ENCODE measurements around the gene KCTD5.
"Not testable (repeated sequence)": the region's sequence is repeated elsewhere in the genome, so short reads cannot be mapped to it uniquely, and the experiment has no call there.

Gene KCTD5

GRCh38 chr16:2710021-2710710, 27.8 kb downstream of the KCTD5 start:
- no peak for DNase-seq (ENCODE audit: low spot score)

- no peak for DNase-seq (ENCODE audit: low spot score)
Observed at GRCh38 chr16:2710711-2711231, 28.4 kb downstream of the KCTD5 start.

GRCh38 chr16:2711370-2712062, 29.2 kb downstream of the KCTD5 start:
- no peak for DNase-seq (ENCODE audit: low spot score)

GRCh38 chr16:2712063-2712441, 29.7 kb downstream of the KCTD5 start:
- DNase-seq (ENCODE audit: low spot score): no peak

GRCh38 chr16:2712546-2712945, 30.2 kb downstream of the KCTD5 start:
- DNase-seq (ENCODE audit: low spot score): no peak

- no peak for DNase-seq (ENCODE audit: low spot score)
Observed at GRCh38 chr16:2713523-2713922, 31.2 kb downstream of the KCTD5 start.

GRCh38 chr16:2713985-2714774, 31.9 kb downstream of the KCTD5 start:
- DNase-seq (ENCODE audit: low spot score): no peak

GRCh38 chr16:2715064-2715463, 32.7 kb downstream of the KCTD5 start:
- no peak for DNase-seq (ENCODE audit: low spot score)

GRCh38 chr16:2715519-2715918, 33.2 kb downstream of the KCTD5 start:
- no peak for DNase-seq (ENCODE audit: low spot score)

GRCh38 chr16:2715966-2716885, 33.9 kb downstream of the KCTD5 start:
- DNase-seq (ENCODE audit: low spot score): no peak

GRCh38 chr16:2716948-2717347, 34.6 kb downstream of the KCTD5 start:
- no peak for DNase-seq (ENCODE audit: low spot score)

GRCh38 chr16:2717383-2718263, 35.3 kb downstream of the KCTD5 start:
- no peak for DNase-seq (ENCODE audit: low spot score)

GRCh38 chr16:2719328-2720063, 37.2 kb downstream of the KCTD5 start:
- no peak for DNase-seq (ENCODE audit: low spot score)

- no peak for DNase-seq (ENCODE audit: low spot score)
Observed at GRCh38 chr16:2720064-2720457, 37.7 kb downstream of the KCTD5 start, which contains the start of gene PRSS27. PRSS27 (minus strand) TSS chr16:2720224; CDS start chr16:2720160, 64 bp downstream.

- DNase-seq (ENCODE audit: low spot score): peak; percentile 11
Observed at GRCh38 chr16:2720719-2721633, 38.7 kb downstream of the KCTD5 start.

- not testable (repeated sequence) for DNase-seq (ENCODE audit: low spot score)
Observed at GRCh38 chr16:2721634-2722173, 39.4 kb downstream of the KCTD5 start.

- DNase-seq (ENCODE audit: low spot score): no peak
Observed at GRCh38 chr16:2724088-2724676, 41.9 kb downstream of the KCTD5 start.

GRCh38 chr16:2724816-2725348, 42.6 kb downstream of the KCTD5 start:
- DNase-seq (ENCODE audit: low spot score): no peak

Data from pons (tissue), 1 donor.